Activated CD4-positive, alpha-beta T cell treated with anti-CD3 and anti-CD28 coated beads, Interleukin-2, Interleukin-6, amounts not matched to agents 100 ng/mL and 50 ng/mL, durations not matched to agents 16 hours and 8 hours (primary cell): ENCODE data around the gene KCTD17.

Experiments used
- DNase-seq: peaks from one replicate; pipeline ENCODE4 v3.0.0-alpha.2; 2020

KCTD17 gene

DNA sequence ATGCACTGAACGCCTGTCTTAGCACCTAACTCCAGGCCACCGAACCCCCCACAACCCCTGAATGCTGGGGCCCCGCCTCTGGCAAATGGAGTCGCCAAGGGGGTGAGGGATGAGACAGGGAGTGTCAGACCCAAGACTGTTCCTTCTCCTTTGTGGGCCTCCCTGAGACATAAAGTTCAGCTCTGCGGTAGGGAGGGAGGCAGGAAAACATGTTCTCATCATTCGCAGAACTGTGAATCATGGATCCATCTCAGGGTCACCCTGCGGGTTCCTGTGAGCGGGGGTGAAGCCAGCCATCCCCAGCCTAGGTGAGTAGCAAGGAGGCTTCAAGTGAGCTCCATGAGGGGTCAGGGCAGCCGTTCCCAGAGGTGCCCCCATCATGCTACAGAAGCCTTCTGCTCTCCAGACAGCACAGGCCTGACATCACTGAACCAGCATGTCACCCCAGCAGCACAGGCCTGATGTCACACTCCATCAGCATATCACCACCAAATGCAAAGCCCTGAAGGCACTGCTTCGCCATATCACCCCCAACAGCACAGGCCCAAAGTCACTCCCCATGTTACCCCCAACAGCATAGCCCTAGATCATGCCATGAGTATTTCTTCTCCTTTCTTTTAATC, 30.8 kb downstream of the KCTD17 start:
- DNase-seq = peak; percentile 61

DNA sequence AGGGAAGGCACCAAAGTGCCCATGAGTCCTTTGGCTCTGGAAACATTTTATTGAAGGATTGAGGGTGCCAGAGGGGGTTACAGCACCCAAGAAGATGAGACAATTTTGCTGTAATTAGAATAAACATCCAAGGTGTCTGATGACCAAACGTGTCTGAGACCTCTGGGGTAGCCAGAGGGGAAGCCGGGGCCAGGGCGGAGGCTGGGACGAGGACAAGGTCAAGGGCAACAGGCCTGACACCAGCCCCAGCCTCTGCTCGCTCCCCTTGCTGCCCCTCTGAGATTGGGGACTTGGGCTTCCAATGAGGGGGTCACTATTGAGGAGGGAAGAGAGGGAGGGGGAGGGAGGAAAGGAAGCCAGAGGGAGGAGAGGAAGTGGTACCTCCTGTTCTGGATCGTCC, 32.4 kb downstream of the KCTD17 start:
- DNase-seq = no peak

DNA sequence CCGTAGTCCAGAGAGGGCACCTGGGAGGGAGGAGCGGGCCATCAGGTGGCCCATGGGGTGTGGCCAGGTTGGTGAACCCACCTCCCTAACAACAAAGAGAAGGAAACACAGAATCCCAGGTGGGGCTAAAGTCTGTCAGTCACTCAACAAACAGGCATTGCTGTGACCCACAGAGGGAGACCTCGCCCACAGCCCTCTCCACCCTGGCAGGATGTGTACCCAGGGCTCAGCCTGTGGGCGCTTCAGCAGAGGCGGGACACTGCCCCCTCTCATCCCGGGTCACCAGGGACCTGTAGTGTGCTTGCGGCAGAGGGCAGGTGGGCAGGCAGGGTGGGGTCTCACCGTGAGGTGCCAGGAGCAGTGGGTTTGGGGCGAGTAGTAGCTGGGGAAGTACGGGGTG, 32.8 kb downstream of the KCTD17 start:
- no peak for DNase-seq

DNA sequence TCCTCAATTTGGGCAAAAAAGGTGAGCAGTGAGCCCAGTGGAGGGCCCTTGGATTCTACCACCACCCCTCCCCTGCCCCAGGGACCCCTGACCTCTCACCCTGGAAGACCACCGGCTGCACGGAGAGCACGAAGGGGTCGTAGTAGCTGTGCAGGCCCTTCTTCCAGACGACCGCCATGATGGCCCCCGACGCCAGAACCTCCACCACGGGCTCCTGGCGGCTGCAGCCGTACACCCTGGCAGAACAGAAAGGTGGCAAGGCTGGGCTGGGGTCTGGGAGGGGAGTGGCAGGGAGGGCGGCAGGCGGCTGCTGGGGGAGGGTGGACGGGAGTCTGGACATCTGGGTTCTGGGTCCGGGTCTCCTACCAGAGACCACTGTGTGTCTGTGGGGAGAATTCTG, 34.6 kb downstream of the KCTD17 start:
- DNase-seq = no peak

DNA sequence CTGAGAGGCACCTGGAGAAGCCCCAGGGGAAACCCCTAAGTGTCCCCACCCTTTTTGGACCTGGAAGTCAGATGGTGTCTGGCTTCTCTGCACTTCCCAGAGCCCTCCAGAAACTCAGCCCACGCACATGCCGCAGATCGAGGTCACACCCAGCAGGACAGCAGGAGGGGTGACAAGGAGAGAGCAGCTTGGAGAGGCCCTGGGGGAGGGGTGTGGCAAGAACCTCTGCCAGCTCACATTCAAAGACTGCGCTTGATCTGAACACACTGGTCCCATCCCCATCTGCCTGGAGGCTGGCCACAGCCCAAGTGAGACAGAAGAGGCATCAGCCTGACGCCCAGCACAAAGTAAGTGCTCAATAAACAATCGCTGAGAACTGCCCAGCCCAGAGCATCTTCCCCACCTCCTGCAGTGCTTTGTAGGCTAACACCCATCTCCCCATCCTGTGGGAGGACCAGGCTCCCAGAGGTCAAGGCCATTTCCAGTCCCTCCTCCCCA, 36.6 kb downstream of the KCTD17 start:
- DNase-seq = peak; percentile 47

DNA sequence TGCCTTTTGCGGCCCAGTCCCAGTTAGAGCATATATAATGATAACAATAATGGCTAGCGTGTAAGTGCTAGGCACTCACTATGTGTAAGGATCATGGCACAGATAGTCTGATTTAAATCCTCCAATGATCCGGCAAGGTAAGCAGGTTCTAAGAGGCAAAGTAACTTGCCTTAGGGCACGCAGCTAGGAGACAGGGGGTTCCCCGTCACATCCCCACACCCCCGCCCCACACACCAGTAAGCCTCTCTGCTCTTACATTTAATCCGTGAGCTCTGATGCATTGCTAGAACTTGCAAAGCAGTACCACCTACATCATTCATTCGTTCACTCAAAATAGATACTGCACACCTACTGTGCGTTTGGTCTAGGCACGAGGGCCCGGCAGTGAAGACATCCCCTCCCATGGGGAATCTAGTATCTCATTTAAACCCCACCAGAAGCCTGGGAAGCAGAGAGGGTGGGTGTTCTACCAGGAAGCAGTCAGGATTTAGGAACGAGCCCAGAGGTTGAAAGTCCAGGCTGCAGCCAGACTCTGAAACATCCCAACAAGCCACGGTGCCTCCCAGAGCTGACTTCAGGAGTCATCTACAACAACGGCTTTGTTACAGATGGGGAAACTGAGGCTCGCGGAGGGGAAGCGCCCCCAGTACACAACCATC, 37.3 kb downstream of the KCTD17 start:
- DNase-seq = no peak

DNA sequence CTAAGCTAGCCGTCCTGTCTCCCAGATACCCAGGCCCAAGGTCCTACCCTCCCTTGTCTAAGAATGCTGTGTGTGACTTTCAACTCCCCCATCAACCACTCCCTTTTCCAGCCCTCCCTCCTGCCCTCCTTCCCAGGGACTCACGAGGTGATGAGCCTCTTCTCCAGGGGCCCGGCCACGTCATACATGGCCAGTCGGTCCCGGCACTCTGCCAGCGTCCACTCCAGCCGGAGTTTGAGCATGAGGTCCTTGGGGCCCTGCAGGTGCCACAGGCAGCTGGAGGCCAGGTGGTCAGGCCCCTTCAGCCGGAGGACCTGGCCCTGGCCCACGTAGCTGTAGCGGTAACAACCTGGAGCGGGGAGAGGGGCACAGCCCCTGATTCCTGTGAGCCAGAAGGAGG, 37.9 kb downstream of the KCTD17 start:
- no peak for DNase-seq

DNA sequence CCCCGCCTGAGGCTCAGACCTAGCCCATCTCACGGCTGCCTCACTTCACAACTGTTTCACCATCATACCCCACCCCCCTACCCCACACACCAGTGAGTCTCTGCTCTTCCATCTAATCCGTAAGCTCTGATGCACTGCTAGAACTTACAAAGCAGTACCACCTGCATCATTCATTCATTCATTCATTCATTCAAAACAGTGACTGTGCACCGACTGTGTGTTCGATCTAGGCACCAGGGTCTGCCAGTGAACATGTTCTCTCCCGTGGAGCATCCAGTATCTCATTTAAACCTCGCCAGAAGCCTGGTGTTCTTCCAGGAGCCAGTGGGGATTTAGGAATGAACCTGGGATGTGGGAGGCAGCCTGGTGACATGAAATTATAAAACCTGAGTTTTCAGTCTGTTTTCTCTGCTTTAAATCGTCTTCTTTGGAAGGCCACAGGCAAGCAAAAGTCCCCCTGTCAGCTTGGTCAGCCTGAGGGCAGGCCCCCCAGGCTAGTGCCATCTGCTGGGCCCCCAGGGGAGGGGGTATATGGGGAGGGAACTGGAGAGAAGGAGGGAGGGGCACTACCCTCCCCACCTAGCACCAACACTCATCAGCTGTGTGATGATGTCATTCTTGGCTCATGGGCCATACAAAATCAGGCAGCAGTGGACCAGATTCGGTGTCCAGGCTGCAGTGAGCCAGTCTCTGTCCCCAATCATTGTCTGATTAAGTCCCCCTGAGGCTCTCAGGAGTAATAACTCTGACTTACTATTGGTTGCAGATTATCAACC, 39.6 kb downstream of the KCTD17 start:
- DNase-seq = no peak

DNA sequence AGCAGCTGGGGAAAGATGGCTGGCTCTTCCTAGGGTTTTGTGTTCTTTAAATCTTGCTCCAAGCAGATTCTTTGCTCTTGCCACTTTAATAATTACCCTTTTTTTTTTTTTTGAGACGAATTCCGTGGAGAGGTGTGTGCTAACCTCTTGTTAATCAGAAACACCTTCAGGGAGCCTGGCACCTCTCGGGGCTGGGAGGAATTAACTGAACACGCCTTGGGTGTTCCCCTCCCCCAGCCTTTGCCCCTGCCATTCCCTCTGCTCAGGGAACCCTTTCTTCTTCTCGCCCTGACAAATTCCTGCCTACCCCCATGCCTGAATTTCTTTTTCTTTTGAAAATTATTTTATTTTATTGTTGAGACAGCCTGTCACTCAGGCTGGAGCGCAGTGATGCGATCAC, 40.5 kb downstream of the KCTD17 start:
- DNase-seq = no peak

DNA sequence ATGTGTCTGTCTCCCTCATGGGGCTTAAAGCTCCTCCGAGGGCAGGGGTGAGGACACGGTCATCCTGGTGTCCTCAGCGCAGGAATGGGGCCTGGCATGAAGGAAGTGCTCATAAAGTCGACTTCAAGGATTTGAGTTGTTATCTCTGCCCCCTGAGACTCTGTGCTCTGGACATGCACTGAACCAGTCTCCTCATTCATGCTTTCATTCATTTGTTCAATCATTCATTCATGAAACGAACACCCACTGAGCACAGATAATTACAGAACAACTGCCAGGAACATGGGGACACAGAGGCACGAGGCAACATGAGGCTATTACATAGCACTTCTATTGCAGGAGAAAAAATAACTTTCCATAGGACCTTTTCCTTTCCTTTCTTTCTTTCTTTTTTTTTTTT, 41.5 kb downstream of the KCTD17 start:
- DNase-seq = no peak

DNA sequence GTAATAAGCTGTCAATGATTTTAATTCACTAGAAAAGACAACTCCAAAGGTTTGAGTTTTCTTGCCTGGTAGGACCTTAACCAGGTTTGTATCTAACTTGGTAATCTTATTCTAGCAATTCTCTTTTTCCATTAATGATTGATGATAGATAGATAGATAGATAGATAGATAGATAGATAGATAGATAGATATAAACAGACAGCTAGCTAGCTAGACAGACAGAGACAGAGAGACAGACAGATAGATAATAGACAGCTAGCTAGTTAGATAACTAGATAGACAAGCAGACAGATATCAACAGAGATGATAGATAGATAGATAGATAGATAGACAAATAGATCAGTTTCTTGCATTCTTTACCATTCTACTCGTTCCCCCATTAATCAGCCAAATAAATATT, 42.7 kb downstream of the KCTD17 start:
- no peak for DNase-seq

DNA sequence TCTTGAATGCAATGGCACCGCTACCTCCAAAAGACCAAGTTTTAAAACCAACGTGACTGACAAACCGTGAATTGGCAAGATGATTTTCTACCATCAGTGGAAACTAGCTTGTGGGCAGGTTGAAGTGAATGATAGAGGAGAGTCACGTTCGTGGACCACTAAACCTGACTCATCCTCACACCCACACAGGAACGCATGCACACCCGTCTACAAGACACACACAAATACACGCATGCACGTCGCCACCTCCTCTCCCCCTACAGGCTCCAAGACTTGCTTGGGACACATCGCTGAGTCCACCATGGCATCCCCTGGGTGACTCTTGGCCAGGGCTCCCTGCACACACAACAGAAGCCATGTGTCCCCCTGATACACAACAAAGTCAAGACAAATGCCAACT, 43.6 kb downstream of the KCTD17 start:
- peak; percentile 46 for DNase-seq

DNA sequence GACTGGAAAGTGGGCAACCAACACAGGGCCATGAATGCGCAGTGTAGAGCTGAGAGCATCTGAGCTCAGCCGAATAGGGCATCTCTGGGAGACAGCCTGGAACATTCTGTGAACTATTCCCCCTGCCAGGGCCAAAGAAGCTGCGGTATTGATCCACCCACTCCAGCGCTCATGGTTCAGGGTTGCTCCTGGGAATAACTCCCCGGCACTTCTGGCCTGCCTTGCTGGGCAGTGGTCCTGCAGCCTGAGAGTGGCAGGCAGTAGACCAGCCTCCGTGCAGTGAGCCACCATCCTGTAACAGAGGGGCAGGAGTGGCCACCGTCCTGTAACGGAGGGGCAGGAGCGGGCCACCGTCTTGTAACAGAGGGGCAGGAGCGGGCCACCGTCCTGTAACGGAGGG, 45.8 kb downstream of the KCTD17 start:
- DNase-seq = no peak

DNA sequence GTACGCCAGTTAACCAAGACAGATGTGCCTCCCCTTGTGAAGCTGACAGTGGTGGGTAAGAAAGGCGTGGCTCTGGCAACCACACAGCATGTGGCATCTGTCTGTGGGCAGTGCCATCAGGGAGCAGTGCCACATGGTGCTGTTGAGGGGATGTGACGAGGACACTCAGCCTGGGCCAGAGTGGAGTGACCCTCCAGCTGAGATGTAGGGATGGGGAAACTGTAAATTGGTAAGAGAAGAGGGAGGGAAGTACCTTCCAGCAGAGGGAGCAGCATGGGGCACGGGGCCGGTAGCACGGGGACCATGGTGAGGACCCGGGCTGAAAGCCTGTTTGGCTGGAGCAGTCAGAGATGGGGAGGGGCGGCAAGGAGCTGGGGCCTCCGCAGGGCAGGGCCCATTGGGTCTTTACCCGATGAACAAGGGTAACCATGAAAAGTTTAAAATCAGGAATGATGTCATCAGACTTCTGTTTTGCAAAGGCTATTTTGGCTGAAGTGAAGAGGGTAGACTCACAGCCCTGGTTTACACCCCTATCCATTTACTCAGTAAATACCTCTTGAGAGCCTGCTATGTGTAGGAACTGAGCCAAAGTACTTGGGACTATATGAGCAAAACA, 47.5 kb downstream of the KCTD17 start:
- no peak for DNase-seq

DNA sequence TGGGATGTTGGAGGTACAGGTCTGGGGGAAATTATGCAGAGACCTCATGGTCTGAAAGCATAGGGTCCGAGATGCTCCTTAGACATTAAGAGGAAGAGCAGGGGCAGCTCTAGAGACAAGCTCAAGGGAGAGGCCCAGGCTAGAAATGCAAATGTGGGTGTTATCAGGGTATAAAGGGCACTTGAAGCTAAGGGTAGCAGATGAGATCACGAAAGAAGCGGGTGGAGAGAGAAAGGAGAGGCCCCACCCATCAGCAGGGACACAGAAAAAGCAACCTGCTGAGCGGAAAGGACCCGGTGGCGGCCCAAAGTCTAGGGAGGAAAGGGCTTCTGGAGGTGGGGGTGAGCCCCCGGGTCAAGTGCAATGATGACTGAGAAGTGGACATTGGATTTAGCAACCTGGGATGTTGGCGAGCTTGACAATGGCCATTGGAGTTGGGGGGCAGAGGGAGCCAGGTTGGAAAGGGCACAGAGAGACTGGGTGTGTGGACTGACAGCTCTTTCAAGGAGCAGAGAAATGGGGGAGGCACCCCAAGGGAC, 49.1 kb downstream of the KCTD17 start:
- no peak for DNase-seq

DNA sequence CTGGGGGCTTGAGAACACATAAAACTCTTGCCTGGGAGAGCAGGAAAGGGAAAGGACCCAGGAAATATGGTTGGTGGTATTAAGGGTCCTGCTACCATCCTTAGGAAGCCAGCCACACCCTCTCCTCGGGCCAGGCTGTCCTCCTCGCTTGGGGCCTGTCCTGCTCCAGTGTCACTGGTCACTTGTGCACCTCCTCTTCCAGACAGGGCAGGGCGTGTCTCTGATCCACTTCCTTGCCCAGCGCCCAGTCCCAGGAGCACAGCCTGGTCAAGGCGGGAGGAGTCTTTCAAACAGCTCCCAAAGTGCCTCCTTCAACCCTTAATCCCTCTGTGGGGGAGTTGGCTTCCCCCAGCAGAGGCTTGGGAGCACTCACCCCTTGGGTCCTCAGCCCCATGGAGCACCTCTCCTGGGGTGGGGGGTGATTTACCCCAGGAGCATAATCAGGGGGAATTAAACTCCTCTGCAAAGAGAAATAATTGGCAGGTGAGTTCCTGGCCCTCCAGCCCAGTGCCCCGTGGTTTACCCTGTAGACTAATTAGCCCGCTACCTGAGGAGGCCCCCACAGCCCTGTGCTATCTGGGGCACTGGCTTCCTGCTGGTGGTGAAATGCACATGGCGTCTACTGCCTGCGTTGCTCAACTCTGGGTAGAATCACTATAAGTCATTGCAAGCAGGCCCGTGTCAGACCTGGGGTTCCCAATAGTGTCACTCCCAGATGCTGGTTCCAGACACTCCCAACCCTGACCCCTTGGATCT, 49.9 kb downstream of the KCTD17 start:
- DNase-seq = no peak

DNA sequence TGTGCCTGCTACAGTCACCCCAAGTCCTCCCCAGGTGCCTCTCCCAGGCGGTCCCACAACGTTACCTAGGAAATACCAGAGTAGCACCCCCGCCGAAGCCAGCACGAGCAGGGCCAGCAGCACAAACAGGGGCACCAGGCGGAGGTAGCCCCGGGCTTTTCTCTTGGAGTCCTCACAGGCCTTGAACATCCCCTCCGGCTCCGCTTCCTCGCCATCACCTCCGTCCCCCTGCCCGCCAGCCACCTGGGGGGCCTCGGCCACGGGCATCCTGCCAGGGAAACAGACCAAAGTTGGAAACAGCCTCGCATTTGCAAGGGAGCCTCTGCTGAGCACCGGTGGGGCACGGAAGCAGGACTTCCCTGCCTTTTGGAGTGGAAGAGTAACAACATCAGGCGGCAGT, 51.6 kb downstream of the KCTD17 start:
- DNase-seq = no peak

DNA sequence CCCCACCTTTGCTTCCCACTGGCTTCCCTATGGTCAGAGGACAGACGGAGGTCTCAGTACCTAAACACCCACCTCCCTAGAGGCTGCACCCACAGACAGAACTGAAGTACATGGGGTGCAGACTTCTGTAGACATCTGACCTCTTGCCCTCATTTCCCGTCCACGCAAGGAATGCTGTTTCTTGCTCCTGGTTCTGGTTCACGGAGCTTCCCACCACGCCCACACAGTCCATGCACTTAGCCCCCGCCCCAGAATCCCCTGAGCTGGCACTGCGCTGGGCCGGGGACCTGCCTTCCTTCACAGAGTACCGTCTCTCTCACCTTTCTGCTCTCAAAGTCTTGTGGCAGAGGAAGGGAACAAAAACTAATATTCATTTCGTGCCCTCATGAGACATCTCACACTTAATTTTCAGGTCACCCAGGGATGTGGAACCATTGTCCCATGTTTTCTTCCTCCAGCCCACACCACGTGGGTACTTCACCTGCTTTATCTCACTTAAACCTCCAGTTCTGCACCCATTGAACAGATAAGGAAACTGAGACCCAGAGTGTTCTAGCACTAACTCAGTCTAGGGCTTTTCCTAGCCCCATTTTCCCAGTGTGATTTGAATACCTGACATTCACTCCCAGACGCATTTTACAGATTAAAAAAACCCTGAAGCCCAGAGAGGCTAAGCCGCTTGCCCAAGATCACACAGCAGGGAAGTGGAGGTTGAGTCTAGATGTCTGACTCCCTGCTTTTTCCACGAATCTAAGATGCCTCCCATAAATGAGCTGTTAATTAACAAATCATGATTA, 52.3 kb downstream of the KCTD17 start:
- DNase-seq = no peak

DNA sequence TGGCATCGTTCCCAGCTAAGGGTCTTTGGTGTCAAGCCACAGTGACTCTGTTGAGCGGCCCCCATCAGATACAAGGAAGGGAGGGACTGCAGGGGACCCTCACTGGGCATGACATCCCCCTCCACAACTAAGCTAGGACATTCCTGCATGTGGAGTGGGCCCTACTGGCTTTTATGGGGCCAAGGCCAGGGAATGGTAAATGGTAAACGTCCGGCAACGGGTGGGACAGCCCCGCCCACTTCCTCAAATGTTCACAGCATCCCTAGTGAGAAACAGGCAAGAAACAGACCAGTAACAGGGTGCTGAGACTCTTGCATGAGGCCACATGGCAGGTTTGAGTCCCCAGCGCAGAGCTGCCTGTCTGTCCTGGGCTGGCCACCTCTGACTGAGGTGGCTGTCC, 53.6 kb downstream of the KCTD17 start:
- DNase-seq = no peak

DNA sequence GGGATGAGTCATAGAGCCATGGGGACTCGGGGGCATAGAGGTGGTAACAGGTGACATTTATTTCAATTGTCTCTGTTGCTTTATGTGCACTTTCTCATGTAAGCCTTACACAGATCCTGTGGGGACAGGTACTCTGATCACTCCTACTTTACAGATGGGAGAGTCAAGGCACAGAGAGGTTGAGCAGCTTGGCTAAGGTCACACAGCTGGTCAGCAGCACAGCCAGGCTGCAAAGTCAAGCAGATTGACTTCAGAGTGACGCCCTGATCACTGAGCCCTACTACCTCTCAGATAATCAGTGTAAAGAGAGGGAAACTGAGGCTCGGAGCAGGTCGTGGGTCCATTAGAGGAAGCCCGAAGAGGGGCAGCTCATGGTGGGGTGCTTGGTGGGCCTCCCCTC, 54.4 kb downstream of the KCTD17 start:
- no peak for DNase-seq

DNA sequence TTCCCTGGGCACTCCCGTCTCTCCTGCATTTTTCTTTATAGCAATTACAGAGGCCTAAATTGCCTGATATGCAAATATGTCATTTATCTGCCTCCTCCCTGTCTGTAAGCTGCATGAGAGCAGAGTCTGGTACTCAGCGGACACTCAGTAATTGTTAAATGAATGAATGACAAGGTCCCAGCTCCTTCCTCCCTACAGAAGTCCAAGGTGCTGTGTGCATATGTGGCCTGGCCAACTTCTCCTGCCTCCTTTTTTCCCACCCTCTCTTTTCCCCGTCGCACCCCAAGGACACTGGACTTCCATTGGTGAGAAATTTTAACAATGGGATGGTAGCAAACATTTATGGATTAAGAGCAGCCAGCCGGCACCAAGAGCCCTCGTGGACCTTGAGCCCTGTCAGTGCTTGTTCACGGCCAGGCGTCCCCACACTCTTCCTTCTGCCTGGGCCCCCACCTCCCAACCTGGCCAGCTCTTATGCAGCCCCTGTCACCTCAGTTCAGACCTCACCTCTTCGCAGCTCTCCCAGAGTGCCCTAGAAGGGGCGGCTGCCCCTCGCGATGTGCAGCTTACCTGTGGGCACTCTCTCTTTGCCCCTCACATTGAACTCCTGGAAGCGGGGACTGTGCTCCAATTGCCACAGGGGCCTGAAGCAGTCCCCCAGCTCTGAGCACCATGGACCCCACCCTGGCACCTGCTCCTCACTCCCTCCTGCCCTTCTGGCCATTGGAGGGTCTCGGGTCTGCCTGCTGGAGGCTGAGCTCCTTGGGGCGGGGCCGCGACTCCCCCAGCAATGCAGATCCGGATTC, 56.5 kb downstream of the KCTD17 start:
- no peak for DNase-seq
